SH-SY5Y (cell line): ENCODE results near the gene RIMS1.

ENCODE experiments used
- GATA2 ChIP-seq: IDR thresholded peaks from 2 replicates; pipeline ENCODE4 v1.6.1; 2011; ENCODE audit warnings: mild to moderate bottlenecking, low read depth, low read length
- GATA3 ChIP-seq: IDR thresholded peaks from 2 replicates; pipeline ENCODE4 v1.6.1; 2011; ENCODE audit warnings: low read depth, mild to moderate bottlenecking, low read length, moderate library complexity

Gene RIMS1

DNA sequence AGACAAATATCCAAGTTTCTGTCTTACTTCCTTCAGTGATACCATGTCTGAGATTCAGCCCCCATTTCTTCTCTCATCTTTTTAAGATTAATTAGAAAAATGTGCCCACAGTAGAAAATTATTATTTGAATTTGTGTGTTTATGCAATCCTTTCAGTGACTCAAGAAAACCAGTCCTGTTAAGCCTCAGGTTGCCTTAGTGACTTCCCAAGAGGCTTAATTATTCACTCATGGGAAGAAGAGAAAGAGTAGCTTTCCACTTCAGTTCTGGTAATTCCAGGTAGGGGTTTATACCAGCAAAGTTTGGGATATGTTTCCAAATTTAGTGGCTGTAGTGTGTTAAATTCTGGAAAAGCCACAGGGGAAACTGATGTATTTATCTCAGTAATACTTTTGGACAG, 149.1 kb downstream of the RIMS1 start:
- no peak for TF ChIP-seq GATA3
- TF ChIP-seq GATA2, result no peak

DNA sequence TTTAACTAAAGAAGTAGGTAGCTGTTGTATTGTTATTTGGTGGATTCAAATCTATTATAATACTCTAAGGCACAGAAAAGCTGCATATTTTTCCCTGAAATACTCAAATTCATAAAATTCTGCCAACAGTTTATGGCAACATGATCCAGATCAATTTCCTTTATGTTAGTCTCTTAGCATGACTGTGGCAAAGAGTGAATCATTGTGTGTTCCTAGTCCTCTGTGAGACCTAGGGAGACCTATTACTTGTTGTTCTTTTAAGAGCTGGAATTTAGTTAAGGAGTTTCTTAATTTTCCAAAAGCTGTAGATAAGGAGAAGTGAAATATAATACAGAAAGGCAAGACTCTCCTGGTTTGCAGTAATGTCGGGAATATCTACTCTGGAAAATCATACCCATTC, 149.6 kb downstream of the RIMS1 start:
- TF ChIP-seq GATA3, result no peak
- TF ChIP-seq GATA2, result no peak

DNA sequence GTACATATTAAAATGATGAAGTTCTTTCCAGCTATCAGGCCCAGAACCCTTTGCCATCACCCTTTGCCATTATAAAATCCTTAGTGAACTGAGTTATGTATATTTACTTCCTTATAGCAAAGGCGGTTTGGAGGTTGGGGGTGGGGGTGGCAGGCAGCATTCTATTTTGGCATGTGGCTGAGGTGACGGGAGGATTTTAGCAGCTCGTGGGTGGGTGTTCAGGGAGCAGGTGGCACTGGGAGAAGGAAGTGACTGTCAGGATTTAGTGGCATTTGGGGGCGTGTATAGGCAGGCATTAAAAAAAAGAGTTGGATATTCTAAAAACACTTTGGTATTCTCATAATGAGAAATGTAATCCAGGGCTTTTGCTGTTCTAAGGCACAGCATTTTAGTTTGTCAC, 150.7 kb downstream of the RIMS1 start:
- no peak for TF ChIP-seq GATA3
- no peak for TF ChIP-seq GATA2

DNA sequence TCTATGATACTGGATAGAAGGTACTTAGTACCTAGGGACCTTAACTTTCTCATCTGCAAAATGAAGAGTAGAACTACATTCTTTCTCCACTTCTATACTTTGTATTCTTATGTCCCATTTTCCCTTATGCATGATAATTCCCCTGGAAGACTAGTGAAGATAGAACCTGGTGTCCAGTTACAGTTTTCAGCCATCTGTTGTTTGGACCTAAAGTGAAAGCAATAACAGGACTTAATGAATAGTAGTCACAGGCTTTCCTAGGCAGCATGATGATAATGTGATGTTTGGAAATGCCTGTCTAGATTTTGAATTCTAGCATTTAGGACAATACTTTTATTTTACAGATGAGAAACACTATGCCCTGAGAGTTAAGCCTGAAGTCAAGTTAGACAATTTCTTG, 153.8 kb downstream of the RIMS1 start:
- TF ChIP-seq GATA3 (no peak), GATA2 (no peak)

DNA sequence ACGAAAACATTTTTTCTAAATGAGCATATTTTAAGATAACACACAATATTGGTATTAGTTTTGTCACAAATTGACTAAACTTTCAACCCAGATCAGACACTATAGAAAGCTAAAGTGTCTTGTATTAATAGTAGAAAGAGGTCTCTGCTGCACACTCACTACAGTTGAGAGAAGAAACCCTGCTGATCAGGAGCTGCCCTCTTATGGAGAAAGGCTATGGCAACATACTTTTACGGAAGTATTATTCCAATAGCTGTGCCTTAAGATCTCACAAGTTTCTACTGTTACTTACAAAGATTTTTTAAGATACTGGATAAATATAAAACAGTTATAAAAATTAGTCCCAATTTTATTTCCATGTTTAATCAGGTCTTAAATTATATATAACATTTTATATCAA, 155.7 kb downstream of the RIMS1 start:
- no peak for TF ChIP-seq GATA3
- no peak for TF ChIP-seq GATA2

DNA sequence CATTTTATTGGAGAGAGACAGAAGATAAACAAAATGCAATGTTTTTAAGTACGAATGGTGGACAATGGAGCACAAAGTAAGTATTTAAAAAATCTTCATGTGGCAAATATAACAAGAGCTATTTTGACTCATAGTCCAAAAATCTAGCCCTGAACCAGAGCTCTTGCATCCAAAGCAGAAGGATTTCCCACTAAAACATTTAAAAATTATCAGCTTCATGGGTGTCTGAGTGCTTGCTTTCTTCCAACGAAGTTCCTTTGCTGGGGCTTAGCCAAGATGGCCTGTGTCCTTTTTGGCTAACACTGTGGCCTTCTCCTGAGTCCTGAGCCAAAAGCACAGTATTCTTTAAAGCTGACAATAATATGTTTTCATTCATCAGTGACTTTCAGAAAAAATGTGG, 161.7 kb downstream of the RIMS1 start:
- TF ChIP-seq GATA2, result no peak

DNA sequence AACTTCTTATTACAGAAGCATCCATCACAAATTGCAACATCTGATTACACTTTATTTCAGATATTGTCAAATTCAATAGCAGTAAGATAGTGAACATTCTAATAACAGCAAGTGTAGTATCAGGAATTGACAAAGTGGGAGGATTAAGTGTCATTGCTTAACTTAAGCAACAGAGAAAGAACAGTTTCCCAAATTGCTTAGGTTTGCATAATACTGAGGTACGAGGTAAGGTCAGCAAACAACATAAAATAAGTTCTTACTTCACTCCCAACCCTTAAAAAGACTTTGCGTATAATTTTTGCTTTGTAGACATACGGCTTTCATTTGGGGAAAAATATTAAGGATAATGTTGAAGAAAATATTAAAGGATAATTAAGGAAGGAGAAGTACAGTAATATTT, 163.0 kb downstream of the RIMS1 start:
- TF ChIP-seq GATA3, result no peak

DNA sequence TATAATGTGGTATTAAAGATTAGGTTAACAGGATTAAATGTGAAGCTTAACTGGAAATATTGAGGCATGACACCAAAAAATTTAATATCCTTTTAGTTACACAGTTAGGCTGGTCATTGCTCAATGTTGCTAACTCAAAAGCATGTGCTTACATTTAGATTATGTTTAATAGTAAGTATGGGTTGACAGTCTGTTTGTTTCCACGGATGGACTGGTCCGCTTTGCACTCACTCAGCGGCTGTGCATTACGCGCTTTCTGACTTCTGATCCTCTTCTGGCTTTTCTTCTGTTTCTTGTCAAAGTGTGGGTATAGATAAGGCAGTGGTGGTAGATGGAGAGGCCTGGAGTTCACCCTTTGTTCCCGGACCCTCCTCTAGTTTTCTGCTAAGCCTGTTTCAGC, 174.9 kb downstream of the RIMS1 start:
- no peak for TF ChIP-seq GATA2
- TF ChIP-seq GATA3, result no peak

DNA sequence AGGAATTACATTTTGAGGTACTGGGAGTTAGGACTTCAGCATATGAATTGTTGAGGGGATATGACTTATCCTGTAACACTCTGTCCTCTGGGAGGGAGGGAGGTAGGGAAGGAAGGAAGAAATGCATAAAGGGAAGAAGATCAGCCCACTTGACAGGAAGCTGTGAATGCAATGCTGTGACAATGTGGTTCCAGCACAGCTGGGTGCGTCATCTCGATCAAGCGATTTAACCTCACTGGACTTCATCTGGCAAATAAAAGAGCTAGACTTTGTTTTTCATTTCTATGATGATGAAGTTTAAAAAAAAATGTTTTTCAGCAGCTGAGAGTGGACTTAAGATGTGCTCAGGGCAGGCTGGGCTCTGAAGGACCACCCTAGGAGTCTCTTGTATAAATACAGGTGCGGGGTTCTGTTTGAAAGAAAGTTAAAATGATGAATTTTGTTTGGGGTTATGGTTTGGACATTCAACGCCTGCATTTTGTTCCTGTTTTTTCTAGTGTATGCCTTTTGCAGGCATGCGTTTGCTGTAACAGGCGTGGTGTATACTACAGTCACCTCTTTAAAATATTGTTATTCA, 178.1 kb downstream of the RIMS1 start:
- TF ChIP-seq GATA3 (no peak), GATA2 (no peak)

DNA sequence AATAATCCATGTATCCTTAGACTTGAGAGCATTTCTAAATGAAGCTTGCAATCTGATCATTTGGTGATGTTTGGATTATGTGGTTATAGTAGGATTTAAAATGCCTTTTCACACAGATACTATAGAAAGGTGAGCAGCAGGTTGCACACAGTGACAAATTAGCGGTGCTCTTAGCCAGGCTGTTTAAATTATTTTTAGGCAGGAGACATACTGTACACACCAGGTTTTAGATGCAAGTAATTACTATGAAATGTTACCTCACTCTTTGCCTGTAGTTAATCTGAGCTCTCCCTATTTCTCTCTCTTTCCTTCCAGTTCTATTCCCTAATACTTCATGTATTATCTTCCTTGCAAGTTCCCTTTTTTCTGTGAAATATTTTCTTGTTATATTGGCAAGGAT, 191.7 kb downstream of the RIMS1 start:
- TF ChIP-seq GATA3 (no peak), GATA2 (no peak)

DNA sequence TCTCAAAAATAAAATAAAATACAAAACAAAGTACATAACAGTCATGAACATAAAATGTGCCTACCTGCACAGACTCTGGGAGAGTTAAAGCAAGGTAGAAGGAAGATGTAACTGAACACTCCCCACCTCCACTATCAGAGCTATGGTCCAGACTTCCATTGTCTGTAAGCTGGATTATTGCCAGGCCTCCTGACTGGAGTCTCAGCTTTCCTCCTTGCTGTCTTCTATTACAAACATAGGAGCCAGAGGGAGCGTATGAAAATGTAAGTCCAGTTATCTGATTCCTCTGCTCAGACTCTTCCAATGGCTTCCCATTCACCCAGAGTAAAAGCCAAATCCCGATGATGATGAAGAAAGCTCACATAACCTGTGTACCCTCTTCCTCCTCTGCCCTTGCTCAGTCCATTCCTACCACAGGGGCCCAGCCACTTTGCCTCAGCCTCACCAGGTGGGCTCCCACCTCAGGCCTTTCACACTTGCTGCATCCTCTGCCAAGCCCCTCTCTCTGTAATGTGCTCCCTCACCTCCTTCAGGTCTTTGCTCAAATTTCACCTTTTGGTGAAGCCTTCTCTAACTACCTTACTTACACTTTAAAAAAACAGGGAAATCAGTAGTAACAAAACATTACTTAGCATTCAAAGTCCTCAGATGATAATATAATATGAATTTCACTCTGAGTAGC, 194.1 kb downstream of the RIMS1 start:
- TF ChIP-seq GATA3 (no peak), GATA2 (no peak)

DNA sequence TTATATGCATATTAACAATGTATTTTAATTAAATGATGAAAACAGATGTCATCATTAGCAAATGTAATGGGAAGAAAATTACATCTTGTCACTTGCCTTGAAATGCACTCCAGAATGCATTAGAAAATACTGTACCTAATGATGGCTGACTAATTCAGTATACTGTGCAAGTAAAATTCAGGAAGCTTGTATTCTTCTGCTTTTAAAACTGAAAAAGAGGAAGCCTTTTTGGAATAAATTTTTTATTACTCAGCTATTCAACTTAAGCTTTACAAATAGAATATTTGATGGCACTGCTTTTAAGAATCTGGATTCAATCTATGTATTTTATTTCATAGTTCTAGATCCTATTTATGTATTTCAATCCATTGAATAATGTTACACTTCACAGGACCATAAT, 195.5 kb downstream of the RIMS1 start:
- TF ChIP-seq GATA3 (no peak), GATA2 (no peak)

DNA sequence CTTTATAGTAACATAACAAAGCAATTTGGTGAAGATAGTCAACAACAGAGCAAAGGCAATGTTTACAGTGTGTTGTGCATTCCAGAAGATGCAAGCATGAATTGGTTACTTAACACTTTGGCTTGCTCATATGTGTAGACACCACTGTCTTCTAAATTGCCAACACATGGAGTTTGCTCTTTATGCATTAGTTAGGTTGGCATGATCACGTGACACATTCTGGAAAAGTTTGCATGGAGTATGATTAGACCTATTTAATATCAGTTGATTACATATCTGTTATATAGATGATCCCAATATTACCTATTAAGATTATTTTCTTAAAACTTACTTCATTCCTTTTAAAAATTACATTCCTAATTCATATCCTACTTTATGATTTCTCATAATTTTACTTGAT, 197.6 kb downstream of the RIMS1 start:
- TF ChIP-seq GATA3 (no peak), GATA2 (no peak)

DNA sequence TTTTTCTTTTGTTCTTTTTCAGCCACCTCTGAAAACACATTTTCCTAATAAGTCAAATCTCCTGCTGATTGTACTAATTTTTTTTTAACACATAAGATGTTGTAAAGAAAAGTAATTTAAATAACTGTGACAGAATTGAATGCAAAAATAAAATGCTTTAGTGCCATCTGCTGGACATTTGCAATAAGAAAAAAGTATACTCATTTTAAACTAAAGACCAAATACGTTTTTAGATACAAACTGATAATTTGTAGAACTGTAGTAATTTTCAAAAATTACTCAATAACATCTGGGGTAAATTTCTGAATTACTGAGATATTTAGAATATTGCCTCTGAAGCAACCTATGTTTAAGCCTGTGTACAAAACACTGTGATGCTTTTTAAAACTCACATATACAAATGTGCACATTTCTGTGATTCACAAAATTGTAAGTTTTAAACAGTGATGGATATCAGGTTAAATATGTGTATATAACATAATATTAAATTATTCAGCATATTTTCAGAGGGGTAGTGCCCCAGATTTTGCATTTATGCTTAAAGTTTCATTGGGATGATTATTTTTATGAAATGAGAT, 198.7 kb downstream of the RIMS1 start:
- no peak for TF ChIP-seq GATA2
- TF ChIP-seq GATA3, result no peak

DNA sequence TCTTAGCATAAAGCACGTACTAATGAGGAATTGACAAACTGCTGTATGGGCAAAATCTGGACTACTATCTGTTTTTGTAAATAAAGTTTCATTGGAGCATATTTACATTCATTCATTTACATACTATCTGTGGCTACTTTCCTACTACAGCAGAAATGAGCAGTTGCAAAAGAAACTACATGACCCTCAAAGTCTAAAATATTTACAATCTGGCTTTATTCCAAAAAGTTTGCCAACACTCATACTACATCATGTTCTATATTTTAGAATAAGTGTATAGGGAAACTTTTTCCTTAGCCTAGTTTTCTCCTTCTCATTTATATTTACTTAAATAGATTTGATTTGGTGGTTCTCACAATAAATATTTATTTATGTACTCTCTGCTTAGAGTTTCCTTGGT, 208.2 kb downstream of the RIMS1 start:
- TF ChIP-seq GATA3 (no peak), GATA2 (no peak)
